Mammary epithelial cell (primary cell): ENCODE measurements around the gene LSM14A.

Experiments
- CTCF ChIP-seq, 2 donors: IDR thresholded peaks in 1 of 2; conservative IDR thresholded peaks in 1 of 2; 2 replicates each; pipeline ENCODE4 v1.5.1; 2011 to 2012; ENCODE audit warnings: inconsistent platforms in 2 of 2, low read length in 2 of 2, mild to moderate bottlenecking in 2 of 2, control low read depth in 1 of 2, low read depth in 1 of 2; ENCODE audit not compliant: insufficient read depth in 1 of 2; ENCODE audit errors: extremely low read depth in 1 of 2
- EZH2 ChIP-seq: IDR thresholded peaks from 2 replicates; pipeline ENCODE4 v1.6.1; 2012; ENCODE audit warnings: low read length, inconsistent platforms, borderline replicate concordance

GRCh38 chr19:34224996-34225658 lies 52.8 kb downstream of the LSM14A start:
- TF ChIP-seq CTCF (conservative IDR thresholded peaks at IDR 0.05 in 1 of 2, IDR thresholded peaks at IDR 0.05 in 1 of 2; ENCODE audit: extremely low read depth in 1 of 2, insufficient read depth in 1 of 2, low read depth in 1 of 2, low read length in 2 of 2) (no peak), EZH2 (no peak)
